Panc1 (cell line): ENCODE measurements around the gene NACC1.

Experiments
- POLR2AphosphoS5 ChIP-seq: IDR thresholded peaks from 2 replicates; pipeline ENCODE4 v1.6.1; 2012; ENCODE audit warnings: mild to moderate bottlenecking, low read depth, low read length, moderate library complexity
- TCF7L2 ChIP-seq: IDR thresholded peaks from 2 replicates; pipeline ENCODE4 v1.6.1; 2011; ENCODE audit warnings: mild to moderate bottlenecking, low read depth, low read length, inconsistent platforms
- TF ChIP-seq, protein P1 (sequence below): fragments of 450-650 bp; IDR thresholded peaks from 2 replicates; pipeline ENCODE4 v1.5.1; 2017; ENCODE audit warnings: mild to moderate bottlenecking
- TF ChIP-seq, protein P2 (sequence below), 2 experiments: IDR thresholded peaks; 2 replicates each; pipeline ENCODE4 v1.6.1; 2011 to 2012; ENCODE audit warnings: low read depth in 2 of 2, control low read depth in 1 of 2, low read length in 1 of 2, mild to moderate bottlenecking in 1 of 2, moderate library complexity in 1 of 2; ENCODE audit not compliant: insufficient read depth in 1 of 2

DNA sequence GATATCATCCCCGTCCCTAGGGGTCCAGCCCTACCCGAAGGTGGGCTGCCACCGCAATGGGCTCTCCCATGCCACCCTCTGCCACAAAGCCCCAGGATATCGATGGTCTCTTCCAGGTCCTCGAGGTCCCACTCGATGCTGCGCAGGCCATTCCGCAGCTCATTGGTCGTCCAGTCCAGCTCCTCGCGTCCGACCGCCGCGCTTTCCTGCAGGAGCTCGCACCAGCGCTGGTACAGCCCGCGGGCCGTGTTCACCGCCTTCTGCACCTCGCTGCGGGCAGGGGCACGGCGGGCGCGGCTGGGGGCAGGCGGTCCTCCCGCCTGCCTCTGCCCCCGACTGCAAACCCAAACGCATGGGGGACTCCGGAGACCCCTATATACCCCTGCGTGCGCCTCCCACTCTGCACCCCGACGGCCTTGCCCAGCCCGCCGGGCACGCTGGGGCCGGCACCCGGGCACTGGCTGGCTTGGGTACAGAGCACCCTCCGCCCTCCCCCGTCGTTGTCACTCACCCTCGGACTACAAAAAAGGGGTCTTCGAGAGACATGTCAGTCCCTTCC is 31.6 kb downstream of the NACC1 start:
- TF ChIP-seq, protein P1, sequence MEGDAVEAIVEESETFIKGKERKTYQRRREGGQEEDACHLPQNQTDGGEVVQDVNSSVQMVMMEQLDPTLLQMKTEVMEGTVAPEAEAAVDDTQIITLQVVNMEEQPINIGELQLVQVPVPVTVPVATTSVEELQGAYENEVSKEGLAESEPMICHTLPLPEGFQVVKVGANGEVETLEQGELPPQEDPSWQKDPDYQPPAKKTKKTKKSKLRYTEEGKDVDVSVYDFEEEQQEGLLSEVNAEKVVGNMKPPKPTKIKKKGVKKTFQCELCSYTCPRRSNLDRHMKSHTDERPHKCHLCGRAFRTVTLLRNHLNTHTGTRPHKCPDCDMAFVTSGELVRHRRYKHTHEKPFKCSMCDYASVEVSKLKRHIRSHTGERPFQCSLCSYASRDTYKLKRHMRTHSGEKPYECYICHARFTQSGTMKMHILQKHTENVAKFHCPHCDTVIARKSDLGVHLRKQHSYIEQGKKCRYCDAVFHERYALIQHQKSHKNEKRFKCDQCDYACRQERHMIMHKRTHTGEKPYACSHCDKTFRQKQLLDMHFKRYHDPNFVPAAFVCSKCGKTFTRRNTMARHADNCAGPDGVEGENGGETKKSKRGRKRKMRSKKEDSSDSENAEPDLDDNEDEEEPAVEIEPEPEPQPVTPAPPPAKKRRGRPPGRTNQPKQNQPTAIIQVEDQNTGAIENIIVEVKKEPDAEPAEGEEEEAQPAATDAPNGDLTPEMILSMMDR, result no peak
- TF ChIP-seq, protein P2, sequence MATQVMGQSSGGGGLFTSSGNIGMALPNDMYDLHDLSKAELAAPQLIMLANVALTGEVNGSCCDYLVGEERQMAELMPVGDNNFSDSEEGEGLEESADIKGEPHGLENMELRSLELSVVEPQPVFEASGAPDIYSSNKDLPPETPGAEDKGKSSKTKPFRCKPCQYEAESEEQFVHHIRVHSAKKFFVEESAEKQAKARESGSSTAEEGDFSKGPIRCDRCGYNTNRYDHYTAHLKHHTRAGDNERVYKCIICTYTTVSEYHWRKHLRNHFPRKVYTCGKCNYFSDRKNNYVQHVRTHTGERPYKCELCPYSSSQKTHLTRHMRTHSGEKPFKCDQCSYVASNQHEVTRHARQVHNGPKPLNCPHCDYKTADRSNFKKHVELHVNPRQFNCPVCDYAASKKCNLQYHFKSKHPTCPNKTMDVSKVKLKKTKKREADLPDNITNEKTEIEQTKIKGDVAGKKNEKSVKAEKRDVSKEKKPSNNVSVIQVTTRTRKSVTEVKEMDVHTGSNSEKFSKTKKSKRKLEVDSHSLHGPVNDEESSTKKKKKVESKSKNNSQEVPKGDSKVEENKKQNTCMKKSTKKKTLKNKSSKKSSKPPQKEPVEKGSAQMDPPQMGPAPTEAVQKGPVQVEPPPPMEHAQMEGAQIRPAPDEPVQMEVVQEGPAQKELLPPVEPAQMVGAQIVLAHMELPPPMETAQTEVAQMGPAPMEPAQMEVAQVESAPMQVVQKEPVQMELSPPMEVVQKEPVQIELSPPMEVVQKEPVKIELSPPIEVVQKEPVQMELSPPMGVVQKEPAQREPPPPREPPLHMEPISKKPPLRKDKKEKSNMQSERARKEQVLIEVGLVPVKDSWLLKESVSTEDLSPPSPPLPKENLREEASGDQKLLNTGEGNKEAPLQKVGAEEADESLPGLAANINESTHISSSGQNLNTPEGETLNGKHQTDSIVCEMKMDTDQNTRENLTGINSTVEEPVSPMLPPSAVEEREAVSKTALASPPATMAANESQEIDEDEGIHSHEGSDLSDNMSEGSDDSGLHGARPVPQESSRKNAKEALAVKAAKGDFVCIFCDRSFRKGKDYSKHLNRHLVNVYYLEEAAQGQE (IDR thresholded peaks at IDR 0.05; ENCODE audit: insufficient read depth in 1 of 2, low read depth in 2 of 2, low read length in 1 of 2), result no peak
- TF ChIP-seq POLR2AphosphoS5, result no peak
- no peak for TF ChIP-seq TCF7L2
